Upper lobe of right lung (tissue), 1 donor: ENCODE results near the gene SNX5. TPM values are rescaled to one million over a fixed set of nuclear protein-coding genes. Genes with fewer than 3 reads are reported as not detected.

Experiments
- ATAC-seq: fragments of 200-7000 bp; cut with Tn5 transposase; one replicate; pipeline ENCODE4 v1.9.1; 2020; ENCODE audit warnings: mild to moderate bottlenecking, moderate library complexity
- DNase-seq: peaks from one replicate; pipeline ENCODE4 v3.0.0-alpha.2; 2020
- H3K27ac ChIP-seq: fragments of 200-600 bp; one replicate; pipeline ENCODE4 v1.8.0; 2022
- H3K27me3 ChIP-seq: fragments of 200-600 bp; one replicate; pipeline ENCODE4 v1.8.0; 2022; ENCODE audit warnings: mild to moderate bottlenecking
- H3K36me3 ChIP-seq: fragments of 200-600 bp; one replicate; pipeline ENCODE4 v1.8.0; 2022
- H3K4me1 ChIP-seq: fragments of 200-600 bp; one replicate; pipeline ENCODE4 v1.8.0; 2022
- H3K4me3 ChIP-seq: fragments of 200-600 bp; one replicate; pipeline ENCODE4 v1.8.0; 2022; ENCODE audit warnings: mild to moderate bottlenecking
- H3K9me3 ChIP-seq: fragments of 200-600 bp; one replicate; pipeline ENCODE4 v1.8.0; 2022
- intact Hi-C: fragments of 100-400 bp; cut with DNase I; formaldehyde crosslinking; loops from one replicate; pipeline ENCODE4 v1.11.0; 2022
- total RNA-seq: library from RNA; stranded (reverse); fragmentation: NEBNext Ultra II Directional; extraction: Animal tissue kit (Norgen Biotek cat#: 25700); gene quantifications from one replicate; pipeline ENCODE4 v1.2.1, GENCODE V29; 2021
- TF ChIP-seq, protein P1 (sequence below): fragments of 200-600 bp; IDR thresholded peaks from one replicate; pipeline ENCODE4 v1.8.0; 2022; ENCODE audit warnings: antibody characterized with exemption
- donor health status: DM: no; HTN: yes; CAD: no; lungs with severe emphysema.

The SNX5 gene
- total RNA-seq, 1 donor from 2014 or later = 86.6 TPM

GRCh38 chr20:17892189-17892938 is 76.2 kb downstream of the SNX5 start:
- ATAC-seq = no peak
- intact Hi-C loops = loop anchor here (10.0 kb wide), 1 partner anchor 208 kb away; the partner anchor contains the start of gene RRBP1
- Histone ChIP-seq H3K27me3 (no peaks in the 10 kb centered on the region), H3K27ac (no peak overlapping the region), H3K4me1 (peaks cover 25% of the 10 kb centered on the region), H3K36me3 (no peaks in the 10 kb centered on the region), H3K4me3 (no peak overlapping the region), H3K9me3 (no peaks in the 10 kb centered on the region)
- DNase-seq = no peak
- TF ChIP-seq, protein P1, sequence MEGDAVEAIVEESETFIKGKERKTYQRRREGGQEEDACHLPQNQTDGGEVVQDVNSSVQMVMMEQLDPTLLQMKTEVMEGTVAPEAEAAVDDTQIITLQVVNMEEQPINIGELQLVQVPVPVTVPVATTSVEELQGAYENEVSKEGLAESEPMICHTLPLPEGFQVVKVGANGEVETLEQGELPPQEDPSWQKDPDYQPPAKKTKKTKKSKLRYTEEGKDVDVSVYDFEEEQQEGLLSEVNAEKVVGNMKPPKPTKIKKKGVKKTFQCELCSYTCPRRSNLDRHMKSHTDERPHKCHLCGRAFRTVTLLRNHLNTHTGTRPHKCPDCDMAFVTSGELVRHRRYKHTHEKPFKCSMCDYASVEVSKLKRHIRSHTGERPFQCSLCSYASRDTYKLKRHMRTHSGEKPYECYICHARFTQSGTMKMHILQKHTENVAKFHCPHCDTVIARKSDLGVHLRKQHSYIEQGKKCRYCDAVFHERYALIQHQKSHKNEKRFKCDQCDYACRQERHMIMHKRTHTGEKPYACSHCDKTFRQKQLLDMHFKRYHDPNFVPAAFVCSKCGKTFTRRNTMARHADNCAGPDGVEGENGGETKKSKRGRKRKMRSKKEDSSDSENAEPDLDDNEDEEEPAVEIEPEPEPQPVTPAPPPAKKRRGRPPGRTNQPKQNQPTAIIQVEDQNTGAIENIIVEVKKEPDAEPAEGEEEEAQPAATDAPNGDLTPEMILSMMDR = no peak

Other genes with a start within 250 kb of the SNX5 start
- gene MGME1, start 224 bp upstream of the SNX5 start, total RNA-seq = 10.2 TPM
- gene OVOL2, start 89.1 kb upstream of the SNX5 start, total RNA-seq = 6.7 TPM
- 12.5 TPM for gene KAT14, start 169.1 kb upstream of the SNX5 start, total RNA-seq
- 11.7 TPM for gene PET117, start 169.1 kb upstream of the SNX5 start, total RNA-seq